Neural cell (in vitro differentiated cells): ENCODE measurements around the gene MIAT.

Experiments
- CTCF ChIP-seq: fragments of 450-650 bp; IDR thresholded peaks from 2 replicates; pipeline ENCODE4 v1.5.1; 2014; ENCODE audit warnings: antibody characterized with exemption, mild to moderate bottlenecking, moderate library complexity; ENCODE audit not compliant: poor library complexity, severe bottlenecking
- EP300 ChIP-seq: fragments of 450-650 bp; conservative IDR thresholded peaks from 2 replicates; pipeline ENCODE4 v1.6.1; 2014; ENCODE audit warnings: antibody characterized with exemption, mild to moderate bottlenecking, moderate library complexity; ENCODE audit not compliant: poor library complexity, severe bottlenecking
- MXI1 ChIP-seq: fragments of 450-650 bp; conservative IDR thresholded peaks from 2 replicates; pipeline ENCODE4 v1.6.1; 2014; ENCODE audit warnings: antibody characterized with exemption, mild to moderate bottlenecking; ENCODE audit not compliant: poor library complexity, severe bottlenecking
- POLR2AphosphoS5 ChIP-seq: IDR thresholded peaks from 2 replicates; pipeline ENCODE4 v1.6.1; 2012
- REST ChIP-seq: IDR thresholded peaks from 2 replicates; pipeline ENCODE4 v1.6.1; 2012; ENCODE audit warnings: borderline replicate concordance

- TF ChIP-seq CTCF = no peak
- TF ChIP-seq EP300 = no peak
- TF ChIP-seq POLR2AphosphoS5 = peak; percentile 56
- peak; percentile 45 for TF ChIP-seq REST
- TF ChIP-seq MXI1 = peak; percentile 90
Measured at GRCh38 chr22:26658671-26659478, 1.5 kb downstream of the MIAT start.
